Left kidney (tissue), 2 donors: ENCODE measurements around the gene CHD9NB. TPM values are rescaled to one million over a fixed set of nuclear protein-coding genes. Genes with fewer than 3 reads are reported as not detected.
A peak's percentile ranks its signal among the peaks of the same experiment; 100 is the strongest.
"Not testable (repeated sequence)": the region's sequence is repeated elsewhere in the genome, so short reads cannot be mapped to it uniquely, and the experiment has no call there.

ENCODE experiments used
- DNase-seq: peaks from one replicate; pipeline ENCODE4 v3.0.0-alpha.2; 2013
- polyA plus RNA-seq: library from polyadenylated mRNA; unstranded; fragments of 120-200 nt; gene quantifications from one replicate; pipeline ENCODE4 v1.2.1, GENCODE V29; 2013; ENCODE audit not compliant: insufficient read length

Gene CHD9NB
- polyA plus RNA-seq, 1 donor, result 10.8 TPM

DNA sequence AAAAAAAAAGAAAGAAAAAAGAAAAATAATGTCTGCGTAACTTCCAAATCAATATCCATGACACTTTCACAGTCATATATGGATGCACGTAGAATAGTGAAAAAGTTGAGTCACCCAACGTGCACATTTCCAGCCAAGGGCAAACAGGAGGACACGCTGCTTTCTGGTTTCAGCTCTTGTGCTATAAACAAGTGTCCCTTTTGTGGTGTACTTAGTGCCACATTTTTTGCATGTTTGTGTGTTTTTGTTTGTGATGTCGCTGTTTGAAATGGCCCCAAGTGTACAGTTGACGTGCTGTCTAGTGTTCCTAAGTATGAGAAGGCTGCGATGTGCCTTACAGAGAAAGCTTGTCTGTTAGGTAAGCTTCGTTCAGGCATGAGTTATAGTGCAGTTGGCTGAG, 5.0 kb upstream of the CHD9NB start:
- no peak for DNase-seq

DNA sequence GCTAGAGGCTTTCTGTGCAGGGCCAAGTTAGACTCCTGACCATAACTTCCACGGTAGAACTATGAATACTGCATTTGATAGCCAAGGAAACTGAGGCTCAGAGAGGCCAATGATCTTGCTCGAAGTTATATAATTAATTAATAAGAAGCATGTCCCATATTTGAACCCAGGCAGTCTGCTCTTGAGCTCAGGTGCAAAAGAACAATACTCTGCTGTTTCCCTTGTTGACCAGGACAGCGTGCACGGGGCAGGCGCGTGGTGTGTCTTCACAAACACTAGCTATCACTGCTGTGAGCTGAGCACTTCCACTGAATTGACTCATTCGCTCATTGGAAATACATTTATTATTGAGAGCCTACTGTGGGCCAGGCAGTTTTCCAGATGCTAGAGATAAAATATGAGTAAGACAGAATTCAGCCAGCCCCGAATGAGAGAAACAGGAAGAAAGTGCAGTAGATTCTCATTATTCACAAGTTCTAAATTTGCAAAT, 3.7 kb upstream of the CHD9NB start:
- DNase-seq, result no peak

DNA sequence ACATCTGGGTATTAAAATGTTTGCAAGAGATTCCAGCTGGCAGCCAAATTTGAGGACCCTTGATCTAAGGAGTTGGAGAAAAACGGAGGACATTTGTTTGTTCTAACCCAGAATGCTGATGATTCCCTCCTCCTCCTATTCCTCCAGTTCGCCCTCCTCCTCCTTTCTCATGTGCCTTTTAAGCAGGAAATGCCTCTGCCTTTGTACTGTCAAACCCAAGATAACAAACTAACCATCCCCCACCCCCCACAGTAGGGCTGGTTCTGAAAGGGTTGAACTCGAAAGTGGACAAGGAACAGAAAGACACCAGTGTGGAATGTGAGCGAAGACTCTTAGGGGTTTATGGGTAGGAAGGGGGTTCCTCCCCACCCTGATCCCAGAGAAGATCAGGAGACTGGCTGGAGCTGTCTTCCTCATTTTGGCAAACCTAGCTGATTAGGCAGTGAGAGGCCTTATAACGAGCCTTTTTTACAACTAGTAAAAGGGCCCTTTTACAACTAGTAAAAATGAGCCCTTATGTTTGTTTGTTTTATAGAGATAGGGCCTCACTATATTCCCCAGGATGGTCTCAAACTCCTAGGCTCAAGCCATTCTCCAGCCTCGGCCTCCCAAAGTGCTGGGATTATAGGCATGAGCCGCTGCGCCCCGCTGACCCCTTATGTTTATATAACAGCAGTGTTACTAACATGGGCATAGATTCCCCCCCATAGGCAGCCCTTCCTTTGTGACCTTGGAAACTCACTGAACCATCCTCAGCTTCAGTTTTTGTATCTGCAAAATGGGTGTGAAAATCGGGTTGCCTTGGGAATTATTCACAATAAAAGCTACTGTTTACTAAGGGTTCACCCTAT, 3.1 kb upstream of the CHD9NB start:
- DNase-seq, result no peak

- DNase-seq, result peak; percentile 90
Observed at GRCh38 chr16:53054670-53055485, 2.2 kb upstream of the CHD9NB start, which contains the start of gene CHD9. CHD9 (plus strand) TSS chr16:53054991; CDS start chr16:53156090, 101,099 bp downstream.

- DNase-seq, result no peak
Observed at GRCh38 chr16:53053967-53054669, 1.4 kb upstream of the CHD9NB start.

DNA sequence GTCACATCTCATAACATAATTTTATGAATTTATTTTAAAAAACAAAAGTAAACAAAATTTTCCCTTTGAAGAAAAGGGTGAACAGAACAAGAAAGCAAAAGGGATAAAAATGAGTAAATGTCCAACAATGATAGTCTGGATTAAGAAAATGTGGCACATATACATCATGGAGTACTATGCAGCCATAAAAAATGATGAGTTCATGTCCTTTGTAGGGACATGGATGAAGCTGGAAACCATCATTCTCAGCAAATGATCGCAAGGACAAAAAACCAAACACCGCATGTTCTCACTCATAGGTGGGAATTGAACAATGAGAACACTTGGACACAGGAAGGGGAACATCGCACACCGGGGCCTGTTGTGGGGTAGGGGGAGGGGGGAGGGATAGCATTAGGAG, 1.4 kb downstream of the CHD9NB start:
- DNase-seq, result not testable (repeated sequence)

GRCh38 chr16:53048139-53048915, 4.4 kb downstream of the CHD9NB start:
- DNase-seq, result no peak

DNA sequence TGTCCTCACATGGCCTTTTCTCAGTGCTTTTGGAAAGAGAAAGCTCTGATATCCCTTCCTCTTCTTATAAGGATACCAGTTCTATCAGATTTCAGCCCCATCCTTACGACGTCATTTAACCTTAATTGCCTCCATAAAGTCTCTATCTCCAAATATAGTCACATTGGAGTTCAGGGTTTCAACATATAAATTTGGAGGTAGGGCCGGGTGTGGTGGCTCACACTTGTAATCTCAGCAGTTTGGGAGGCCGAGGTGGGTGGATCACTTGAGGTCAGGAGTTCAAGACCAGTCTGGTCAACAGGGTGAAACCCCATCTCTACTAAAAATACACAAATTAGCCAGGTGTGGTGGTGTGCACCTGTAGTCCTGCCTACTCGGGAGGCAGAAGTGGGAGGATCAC, 5.2 kb downstream of the CHD9NB start:
- not testable (repeated sequence) for DNase-seq

GRCh38 chr16:53045341-53046220, 7.1 kb downstream of the CHD9NB start:
- DNase-seq, result no peak

- no peak for DNase-seq
Observed at GRCh38 chr16:53043986-53044601, 8.6 kb downstream of the CHD9NB start.

- no peak for DNase-seq
Observed at GRCh38 chr16:53043428-53043831, 9.3 kb downstream of the CHD9NB start.

DNA sequence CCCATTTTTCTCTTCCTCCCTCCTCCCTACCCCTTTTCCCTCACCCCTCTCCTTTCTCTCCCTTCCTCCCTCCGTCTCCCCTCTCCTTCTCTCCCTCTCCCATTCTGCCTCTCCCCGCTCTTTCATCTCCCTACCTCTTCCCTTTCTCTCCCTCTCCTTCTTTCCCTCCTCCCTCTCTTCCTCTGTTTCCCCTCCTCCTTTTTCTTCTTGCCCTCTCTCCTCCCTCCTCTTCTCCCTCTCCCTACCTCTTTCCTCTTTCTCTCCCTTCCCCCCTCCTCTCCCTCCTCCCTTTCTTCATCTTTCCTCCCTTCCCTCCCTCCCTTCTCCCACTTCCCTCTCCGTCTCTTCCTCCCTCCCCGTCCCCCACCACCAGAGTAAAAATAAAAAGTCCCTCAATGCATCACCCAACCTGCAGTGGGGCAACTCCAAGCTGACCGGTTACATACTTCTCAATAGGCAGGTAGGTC, 10.4 kb downstream of the CHD9NB start:
- no peak for DNase-seq

DNA sequence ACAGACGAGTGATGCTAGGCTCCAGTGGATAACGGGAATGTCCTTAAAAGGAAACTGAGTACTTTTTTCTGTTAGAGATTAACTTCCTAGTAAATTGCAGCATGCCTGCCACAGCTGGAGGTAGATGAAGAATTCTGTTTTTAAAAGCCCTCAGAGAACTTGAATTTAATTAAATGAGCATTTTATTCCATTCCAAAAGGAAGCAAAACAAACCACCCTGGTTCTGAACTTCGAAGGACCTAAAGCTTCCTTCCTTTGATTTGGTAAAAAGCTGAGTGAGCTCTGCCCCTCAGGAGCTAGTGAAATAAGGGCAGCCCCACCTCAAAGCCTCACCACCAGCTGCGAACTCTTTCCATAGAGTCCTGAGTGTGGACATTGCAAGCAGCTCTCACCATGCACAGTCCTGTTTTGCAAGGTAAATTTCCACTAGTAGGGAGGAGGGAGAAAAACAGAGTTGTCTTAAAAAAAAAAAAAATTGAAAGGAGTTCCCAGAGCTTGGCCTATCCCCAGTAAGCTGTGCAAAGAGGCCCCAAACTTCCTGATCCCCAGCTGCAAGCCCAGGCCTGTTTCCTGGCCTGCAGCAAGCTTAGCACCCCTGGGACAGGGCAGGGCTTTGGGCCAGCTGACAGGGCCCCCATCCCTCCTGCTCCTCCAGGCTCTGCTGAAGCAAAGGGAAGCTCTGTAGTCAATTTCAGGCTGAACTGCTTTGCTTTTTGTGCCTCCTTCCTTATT, 11.2 kb downstream of the CHD9NB start:
- DNase-seq, result no peak

DNA sequence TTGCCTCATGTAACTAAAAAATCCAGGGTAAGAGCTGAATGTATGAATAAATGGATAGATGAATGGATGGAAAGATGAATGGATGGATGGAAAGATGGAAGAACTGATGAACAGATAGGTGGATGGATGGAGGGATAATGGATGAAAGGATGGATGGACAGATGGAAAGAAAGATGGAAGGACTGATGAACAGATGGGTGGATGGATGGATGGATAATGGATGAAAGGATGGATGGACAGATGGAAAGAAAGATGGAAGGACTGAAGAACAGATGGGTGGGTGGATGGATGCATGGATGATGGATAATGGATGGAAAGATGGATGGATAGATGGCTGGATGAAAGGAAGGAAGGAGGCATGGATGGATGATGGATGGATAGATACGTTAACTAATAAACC, 11.9 kb downstream of the CHD9NB start:
- DNase-seq, result no peak

GRCh38 chr16:53036711-53037110, 16.0 kb downstream of the CHD9NB start:
- not testable (repeated sequence) for DNase-seq

GRCh38 chr16:53036066-53036465, 16.6 kb downstream of the CHD9NB start:
- no peak for DNase-seq

GRCh38 chr16:53035176-53035942, 17.3 kb downstream of the CHD9NB start:
- no peak for DNase-seq

DNA sequence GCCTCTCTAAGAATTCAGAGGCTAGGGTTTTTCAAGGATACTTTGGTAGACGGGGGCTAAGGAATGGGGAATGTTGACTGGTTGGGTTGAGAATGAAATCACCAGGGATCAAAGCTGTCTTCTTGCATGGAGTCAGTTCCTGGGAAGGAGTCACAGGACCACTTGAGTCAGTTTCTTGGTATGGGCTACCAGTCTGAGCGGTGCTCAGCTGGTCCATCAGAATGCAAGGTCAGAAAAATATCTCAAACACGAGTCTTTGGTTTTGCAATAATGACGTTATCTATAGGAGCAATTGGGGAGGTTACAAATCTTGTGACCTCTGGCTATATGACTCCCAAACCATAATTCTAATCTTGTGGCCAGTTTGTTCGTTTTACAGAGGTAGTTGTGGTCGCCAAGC, 18.4 kb downstream of the CHD9NB start:
- DNase-seq, result no peak
